GM12892 (cell line): ENCODE results near the gene THAP4.

ENCODE experiments used
- POLR2A ChIP-seq: IDR thresholded peaks from 2 replicates; pipeline ENCODE4 v1.6.1; 2011; ENCODE audit warnings: low read depth, low read length, control low read depth
- POLR2AphosphoS5 ChIP-seq: IDR thresholded peaks from 2 replicates; pipeline ENCODE4 v1.6.1; 2011; ENCODE audit warnings: low read depth, low read length, control low read depth
- TAF1 ChIP-seq: IDR thresholded peaks from 2 replicates; pipeline ENCODE4 v1.6.1; 2011; ENCODE audit warnings: low read depth, mild to moderate bottlenecking, control low read depth, low read length, borderline replicate concordance

DNA sequence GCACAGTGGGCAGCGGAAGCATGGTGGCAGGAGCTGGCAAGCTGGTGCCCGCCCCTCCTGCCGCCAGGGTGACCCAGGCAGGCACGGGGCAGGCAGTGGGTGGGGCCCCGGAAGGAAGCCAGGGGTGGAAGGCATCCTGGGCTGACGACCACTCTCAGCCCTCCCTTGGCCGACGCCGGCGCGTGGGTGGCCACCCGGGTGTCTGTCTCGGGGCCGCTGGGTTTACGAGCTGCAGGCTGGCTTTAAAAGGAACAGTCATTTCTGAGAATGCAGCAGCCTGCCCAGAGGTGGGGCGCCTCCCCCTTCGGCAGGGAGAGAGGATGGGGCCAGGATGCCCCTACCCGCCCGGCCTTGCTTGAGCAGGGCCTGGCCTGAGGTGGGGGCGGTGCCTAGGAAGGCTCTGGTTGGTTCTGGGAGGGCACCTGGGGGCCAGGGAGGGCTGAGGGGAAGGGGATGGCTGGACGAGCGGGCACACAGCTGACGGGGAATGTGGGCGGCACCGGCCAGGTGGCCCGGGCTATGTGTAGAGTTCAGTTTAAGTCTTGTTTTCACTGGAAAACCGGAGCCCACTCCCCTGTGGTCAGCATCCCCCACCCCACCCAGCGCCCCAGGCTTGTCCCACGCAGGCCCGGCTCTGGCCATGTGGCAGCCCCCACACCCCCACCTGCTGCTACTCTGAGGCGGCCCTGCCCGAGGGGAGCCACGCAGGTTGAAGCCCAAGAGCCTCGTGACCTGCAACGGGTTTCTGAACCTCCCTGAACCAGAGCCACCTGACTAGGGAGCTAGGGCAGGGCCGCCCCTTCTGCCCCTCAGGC, 72.2 kb downstream of the THAP4 start:
- TF ChIP-seq TAF1 (no peak), POLR2AphosphoS5 (no peak), POLR2A (no peak)
